ENCODE measurements around the gene RESP18. TPM values are rescaled to one million over a fixed set of nuclear protein-coding genes. Genes with fewer than 3 reads are reported as not detected.
A peak's percentile ranks its signal among the peaks of the same experiment; 100 is the strongest.

Gene RESP18
- total RNA-seq, 1 donor from 2014 or later, result not detected

- no peaks in the 10 kb centered on the region for H3K4me1 ChIP-seq
- peak; percentile 83 for ATAC-seq
- intact Hi-C loops (cut with DNase I), result no loop called here
- no peak for TF ChIP-seq CTCF (IDR thresholded peaks at IDR 0.05)
- H3K4me3 ChIP-seq, result no peak overlapping the region
- peaks cover 51% of the 10 kb centered on the region for H3K27me3 ChIP-seq
- peak; percentile 79 for DNase-seq
- no peaks in the 10 kb centered on the region for H3K36me3 ChIP-seq
- no peak overlapping the region for H3K27ac ChIP-seq
- H3K9me3 ChIP-seq, result no peaks in the 10 kb centered on the region
Observed at GRCh38 chr2:219308142-219309101, 24.1 kb downstream of the RESP18 start.

GRCh38 chr2:219306047-219306446 is 26.5 kb downstream of the RESP18 start:
- Histone ChIP-seq H3K36me3 (no peaks in the 10 kb centered on the region), H3K9me3 (no peaks in the 10 kb centered on the region), H3K4me1 (no peaks in the 10 kb centered on the region), H3K4me3 (no peak overlapping the region), H3K27ac (no peak overlapping the region), H3K27me3 (peaks cover 48% of the 10 kb centered on the region)
- DNase-seq (no peak), ATAC-seq (no peak)
- TF ChIP-seq CTCF (IDR thresholded peaks at IDR 0.05), result no peak
- intact Hi-C loops (cut with DNase I), result no loop called here

GRCh38 chr2:219304223-219304622 is 28.3 kb downstream of the RESP18 start:
- Histone ChIP-seq H3K4me3 (no peak overlapping the region), H3K9me3 (no peaks in the 10 kb centered on the region), H3K27ac (no peak overlapping the region), H3K36me3 (no peaks in the 10 kb centered on the region), H3K4me1 (no peaks in the 10 kb centered on the region), H3K27me3 (peaks cover 43% of the 10 kb centered on the region)
- intact Hi-C loops (cut with DNase I), result no loop called here
- ATAC-seq, result no peak
- no peak for TF ChIP-seq CTCF (IDR thresholded peaks at IDR 0.05)
- DNase-seq, result no peak

- Histone ChIP-seq H3K36me3 (no peaks in the 10 kb centered on the region), H3K9me3 (no peaks in the 10 kb centered on the region), H3K27me3 (peaks cover 30% of the 10 kb centered on the region), H3K27ac (no peak overlapping the region), H3K4me3 (no peak overlapping the region), H3K4me1 (peaks cover 3% of the 10 kb centered on the region)
- no peak for TF ChIP-seq CTCF (IDR thresholded peaks at IDR 0.05)
- intact Hi-C loops (cut with DNase I), result no loop called here
- peak; percentile 51 for DNase-seq
- ATAC-seq, result no peak
Observed at GRCh38 chr2:219302412-219302968, 30.1 kb downstream of the RESP18 start.

- ATAC-seq (no peak), DNase-seq (peak; percentile 54)
- intact Hi-C loops (cut with DNase I), result no loop called here
- peaks cover 17% of the 10 kb centered on the region for H3K27me3 ChIP-seq
- H3K36me3 ChIP-seq, result no peaks in the 10 kb centered on the region
- no peak for TF ChIP-seq CTCF (IDR thresholded peaks at IDR 0.05)
- no peak overlapping the region for H3K4me3 ChIP-seq
- H3K27ac ChIP-seq, result no peak overlapping the region
- peaks cover 5% of the 10 kb centered on the region for H3K4me1 ChIP-seq
- H3K9me3 ChIP-seq, result no peaks in the 10 kb centered on the region
Observed at GRCh38 chr2:219300022-219300421, 32.5 kb downstream of the RESP18 start.

All from upper lobe of right lung (tissue), 1 donor.